NCI-H2196 treated with DMSO at 0.1 percent for 48 hours (cell line): ENCODE measurements around the gene ATAT1.
A peak's percentile ranks its signal among the peaks of the same experiment; 100 is the strongest.
"Not testable (repeated sequence)": the region's sequence is repeated elsewhere in the genome, so short reads cannot be mapped to it uniquely, and the experiment has no call there.

ENCODE experiments used
- DNase-seq: peaks from one replicate; lab custom pipeline; 2025; ENCODE audit not compliant: unreplicated experiment; lab: John Stamatoyannopoulos, UW

The ATAT1 gene

GRCh38 chr6:30647242-30648116 is 20.8 kb downstream of the ATAT1 start:
- DNase-seq = peak; percentile 67

GRCh38 chr6:30651143-30651542 is 24.5 kb downstream of the ATAT1 start:
- DNase-seq = no peak

GRCh38 chr6:30654798-30655742 is 28.4 kb downstream of the ATAT1 start:
- no peak for DNase-seq

GRCh38 chr6:30655743-30656094 is 29.0 kb downstream of the ATAT1 start:
- no peak for DNase-seq

- no peak for DNase-seq
These were observed 29.8 kb downstream of the ATAT1 start for GRCh38 chr6:30656513-30656912.

GRCh38 chr6:30657454-30657853 is 30.8 kb downstream of the ATAT1 start:
- DNase-seq = no peak

GRCh38 chr6:30657922-30658321 is 31.2 kb downstream of the ATAT1 start:
- not testable (repeated sequence) for DNase-seq

GRCh38 chr6:30664994-30665767 is 38.5 kb downstream of the ATAT1 start:
- no peak for DNase-seq

- DNase-seq = not testable (repeated sequence)
These were observed 39.6 kb downstream of the ATAT1 start for GRCh38 chr6:30666300-30666699.

- no peak for DNase-seq
These were observed 44.3 kb downstream of the ATAT1 start for GRCh38 chr6:30670760-30671527.

GRCh38 chr6:30672445-30673253 is 46.0 kb downstream of the ATAT1 start, which contains the start of gene DHX16:
Gene DHX16 (minus strand): TSS chr6:30673006. CDS start chr6:30672841, 165 bp downstream.
- DNase-seq = peak; percentile 85

- no peak for DNase-seq
These were observed 50.1 kb downstream of the ATAT1 start for GRCh38 chr6:30676660-30677285.

GRCh38 chr6:30678964-30679726 is 52.5 kb downstream of the ATAT1 start:
- DNase-seq = peak; percentile 47

GRCh38 chr6:30679765-30680535 is 53.3 kb downstream of the ATAT1 start:
- DNase-seq = no peak

GRCh38 chr6:30681766-30682142 is 55.1 kb downstream of the ATAT1 start:
- DNase-seq = no peak

- DNase-seq = no peak
These were observed 55.8 kb downstream of the ATAT1 start for GRCh38 chr6:30682143-30683117.
